HEK293 (cell line): ENCODE data around the gene BRCA1.

Experiments used
- AEBP2 ChIP-seq: fragments of 450-650 bp; formaldehyde crosslinking; IDR thresholded peaks from 2 replicates; pipeline ENCODE4 v1.5.1; 2016; ENCODE audit warnings: missing biosample characterization, missing genetic modification characterization, borderline replicate concordance
- CTCF ChIP-seq: fragments of 450-650 bp; formaldehyde crosslinking; IDR thresholded peaks from 2 replicates; pipeline ENCODE4 v1.5.1; 2016; ENCODE audit warnings: missing biosample characterization, missing genetic modification characterization
- HOXA7 ChIP-seq: sonication (generic); formaldehyde crosslinking; IDR thresholded peaks from 2 replicates; pipeline ENCODE4 v1.8.1; 2022; ENCODE audit warnings: missing genetic modification reagents, borderline replicate concordance
- KLF7 ChIP-seq: fragments of 450-650 bp; formaldehyde crosslinking; IDR thresholded peaks from 2 replicates; pipeline ENCODE4 v1.5.1; 2016; ENCODE audit warnings: missing biosample characterization, missing genetic modification characterization, borderline replicate concordance
- PBX3 ChIP-seq: sonication (generic); formaldehyde crosslinking; IDR thresholded peaks from 2 replicates; pipeline ENCODE4 v1.8.1; 2022; ENCODE audit warnings: mild to moderate bottlenecking, moderate library complexity, missing genetic modification reagents
- SETDB1 ChIP-seq: IDR thresholded peaks from one replicate; pipeline ENCODE4 v1.6.1; 2017; ENCODE audit warnings: mild to moderate bottlenecking, low read length, moderate library complexity, mixed read lengths; ENCODE audit not compliant: insufficient read length
- TCF7L2 ChIP-seq: IDR thresholded peaks from 2 replicates; pipeline ENCODE4 v1.6.1; 2011; ENCODE audit warnings: low read depth, mild to moderate bottlenecking, inconsistent platforms, low read length, moderate library complexity, borderline replicate concordance
- ZBTB26 ChIP-seq: fragments of 450-650 bp; formaldehyde crosslinking; optimal IDR thresholded peaks from 2 replicates; pipeline ENCODE3; 2016; ENCODE audit warnings: missing biosample characterization, mild to moderate bottlenecking, missing genetic modification characterization
- ZNF23 ChIP-seq: fragments of 450-650 bp; formaldehyde crosslinking; IDR thresholded peaks from 2 replicates; pipeline ENCODE4 v1.5.1; 2016; ENCODE audit warnings: missing biosample characterization, missing genetic modification characterization, borderline replicate concordance
- ZNF416 ChIP-seq: fragments of 450-650 bp; formaldehyde crosslinking; IDR thresholded peaks from 2 replicates; pipeline ENCODE4 v1.5.1; 2016; ENCODE audit warnings: missing biosample characterization, missing genetic modification characterization
- ZNF449 ChIP-seq: fragments of 450-650 bp; formaldehyde crosslinking; IDR thresholded peaks from 2 replicates; pipeline ENCODE4 v1.5.1; 2017; ENCODE audit warnings: missing biosample characterization, mild to moderate bottlenecking, missing genetic modification characterization, moderate library complexity
- ZNF530 ChIP-seq: fragments of 450-650 bp; formaldehyde crosslinking; IDR thresholded peaks from 2 replicates; pipeline ENCODE4 v1.5.1; 2016; ENCODE audit warnings: low read depth, missing biosample characterization, missing genetic modification characterization

- TF ChIP-seq CTCF (tag by site-specific recombination), result no peak
- no peak for TF ChIP-seq KLF7 (tag by site-specific recombination)
- TF ChIP-seq TCF7L2, result no peak
- no peak for TF ChIP-seq AEBP2 (tag by site-specific recombination)
- TF ChIP-seq HOXA7 (CRISPR knock-in tag), result no peak
- no peak for TF ChIP-seq PBX3 (CRISPR knock-in tag)
- TF ChIP-seq ZNF23 (tag by site-specific recombination), result no peak
- no peak for TF ChIP-seq ZNF416 (tag by site-specific recombination)
- TF ChIP-seq ZNF530 (tag by site-specific recombination), result no peak
- TF ChIP-seq ZNF449 (tag by site-specific recombination), result no peak
- no peak for TF ChIP-seq SETDB1
- no peak for TF ChIP-seq ZBTB26 (tag by site-specific recombination)
Measured at GRCh38 chr17:43143201-43143600, 18.0 kb upstream of the BRCA1 start.
